ENCODE data around the gene FAM185A. TPM values are rescaled to one million over a fixed set of nuclear protein-coding genes. Genes with fewer than 3 reads are reported as not detected.

Gene FAM185A
- total RNA-seq, result 8.6 and 10.1 TPM in 2 replicates

DNA sequence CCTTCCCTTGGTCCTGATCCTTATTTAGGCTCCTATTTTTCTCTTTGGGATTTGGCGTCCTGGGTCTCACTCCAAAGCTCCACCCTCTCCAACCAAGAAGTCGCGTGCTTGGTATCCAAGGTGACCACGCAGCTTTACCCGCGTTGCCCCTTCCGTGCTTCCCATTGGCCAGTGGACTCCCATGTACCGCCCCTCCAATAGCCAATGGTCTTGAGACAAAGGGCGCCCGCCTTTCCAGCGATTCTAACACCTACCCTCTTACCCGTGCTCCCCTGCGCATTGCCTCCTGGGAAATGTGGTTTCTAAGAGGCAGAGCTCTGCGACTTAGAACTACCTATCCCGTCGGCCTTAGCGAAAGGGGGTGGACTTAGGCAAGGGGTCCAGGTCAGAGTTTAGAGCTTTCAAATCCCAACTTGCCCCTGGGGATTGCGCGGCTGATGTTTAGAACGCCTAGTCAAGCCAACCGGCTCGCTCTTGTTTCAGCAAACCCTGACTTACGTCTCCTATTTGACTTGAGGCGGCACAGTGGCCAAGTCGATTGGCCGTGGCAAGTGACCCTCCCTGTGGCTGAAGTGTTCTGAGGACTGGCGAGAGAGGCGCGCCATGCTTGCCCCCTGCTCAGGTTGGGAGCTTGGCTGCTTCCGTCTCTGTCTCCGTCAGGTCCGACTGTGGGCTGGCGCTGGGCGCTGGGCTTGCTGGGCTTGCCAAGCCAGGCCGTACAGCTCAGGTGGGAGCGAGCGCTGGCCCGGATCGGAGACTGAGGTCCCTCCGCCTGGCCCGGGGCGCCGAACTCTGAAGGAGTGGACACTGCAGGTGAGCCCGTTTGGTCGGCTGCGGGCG is at the start of gene FAM185A:
Gene FAM185A (plus strand): TSS at position 395 of the 840 bp plus-strand sequence. CDS start 209 bp downstream, at position 604.

Other genes starting within 250 kb of the FAM185A start
- 0.59 and 2.5 TPM in 2 replicates for gene RASA4B, start 231.2 kb upstream of the FAM185A start, total RNA-seq
- 0.89 and 1.9 TPM in 2 replicates for gene UPK3BL2, start 205.3 kb upstream of the FAM185A start, total RNA-seq
- not detected in 2 replicates for gene SPDYE2, start 197.8 kb upstream of the FAM185A start, total RNA-seq
- 18.4 and 21.8 TPM in 2 replicates for gene POLR2J3, start 176.4 kb upstream of the FAM185A start, total RNA-seq
- 2.1 and 3.4 TPM in 2 replicates for gene RASA4, start 132.2 kb upstream of the FAM185A start, total RNA-seq
- gene UPK3BL1, start 106.2 kb upstream of the FAM185A start, total RNA-seq, result 1.8 and 11.1 TPM in 2 replicates
- not detected in 2 replicates for gene SPDYE2B, start 98.7 kb upstream of the FAM185A start, total RNA-seq
- 2.3 and 2.7 TPM in 2 replicates for gene POLR2J2, start 77.3 kb upstream of the FAM185A start, total RNA-seq
- gene LRRC17, start 164.0 kb downstream of the FAM185A start, total RNA-seq, result 28.2 and 69.2 TPM in 2 replicates

All from smooth muscle cell of the umbilical artery (primary cell).